ENCODE data around the gene HHEX. TPM values are rescaled to one million over a fixed set of nuclear protein-coding genes. Genes with fewer than 3 reads are reported as not detected.

HHEX gene
- polyA plus RNA-seq, 2 of the 4 experiments (the other 2 are of a cell fraction) = 18.1 to 28.1 TPM

DNA sequence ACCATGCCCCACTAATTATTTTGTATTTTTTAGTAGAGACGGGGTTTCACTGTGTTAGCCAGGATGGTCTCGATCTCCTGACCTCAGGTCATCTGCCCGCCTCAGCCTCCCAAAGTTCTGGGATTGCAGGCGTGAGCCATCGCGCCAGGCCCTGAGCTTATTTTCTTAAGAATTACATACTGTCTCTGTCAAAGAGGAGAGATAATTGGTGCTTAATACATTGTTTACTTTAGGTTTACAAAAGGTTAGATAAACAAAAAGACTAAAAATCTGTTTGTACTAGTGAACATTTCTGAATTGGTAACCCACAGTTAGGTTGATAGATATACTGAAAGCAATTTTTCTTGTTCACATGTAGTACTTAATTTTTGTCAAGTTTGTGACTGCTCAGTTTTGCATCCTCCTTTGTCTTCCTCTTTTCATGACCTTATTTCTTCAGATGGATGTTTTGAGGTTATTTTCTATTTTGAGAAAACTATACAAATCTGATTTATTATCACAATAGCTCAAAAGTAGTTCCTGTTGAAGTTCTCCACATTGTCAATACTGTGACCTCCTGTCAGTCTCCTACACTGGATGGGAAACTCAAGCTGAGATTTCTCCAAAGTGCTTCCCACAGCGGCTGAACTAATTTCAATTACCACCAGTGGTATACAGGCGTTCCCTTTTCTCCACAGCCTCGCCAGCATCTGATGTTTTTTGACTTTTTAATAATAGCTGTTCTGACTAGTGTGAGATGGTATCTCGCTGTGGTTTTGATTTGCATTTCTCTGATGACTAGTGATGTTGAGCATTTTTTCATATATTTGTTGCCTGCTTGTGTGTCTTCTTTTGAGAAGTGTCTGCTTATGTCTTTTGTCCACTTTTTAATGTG is 22.5 kb downstream of the HHEX start:
- Histone ChIP-seq H3K4me1 (peaks cover 10% of the 10 kb centered on the region), H3K4me3 (no peak overlapping the region), H3K27ac (no peak overlapping the region), H3K9me3 (peaks cover 10% of the 10 kb centered on the region; the same call in 2 of the 3 replicates), H3K4me2 (peak overlapping the region; percentile 25; the same call in 1 of the 3 replicates)
- ChIA-PET POLR2A (no interaction called here), CTCF (no interaction called here)
- DNase-seq (ENCODE audit: low read depth in 1 of 2, low spot score in 1 of 2) (no peak), ATAC-seq (0 out of 6 replicates have a peak, but pooled peaks of 1 of the 2 experiments have one; percentile 25), FAIRE-seq (no peak)
- TF ChIP-seq NPAS2 (CRISPR knock-in tag; IDR thresholded peaks at IDR 0.05; ENCODE audit: borderline replicate concordance) (no peak), BCL3 (IDR thresholded peaks at IDR 0.05) (no peak), SMC3 (IDR thresholded peaks at IDR 0.05) (no peak), HEYL (CRISPR knock-in tag; IDR thresholded peaks at IDR 0.05) (no peak), EP300 (IDR thresholded peaks at IDR 0.05) (no peak), HOXB13 (CRISPR knock-in tag; IDR thresholded peaks at IDR 0.05; ENCODE audit: low read depth) (no peak), RARB (CRISPR knock-in tag; IDR thresholded peaks at IDR 0.05) (no peak), HMGXB4 (CRISPR knock-in tag; IDR thresholded peaks at IDR 0.05; ENCODE audit: borderline replicate concordance) (no peak), EHF (CRISPR knock-in tag; IDR thresholded peaks at IDR 0.05) (no peak), ZNF302 (CRISPR knock-in tag; IDR thresholded peaks at IDR 0.05) (no peak), EHMT2 (IDR thresholded peaks at IDR 0.05; ENCODE audit: low read depth) (no peak)
- TF ChIP-seq, protein P1, sequence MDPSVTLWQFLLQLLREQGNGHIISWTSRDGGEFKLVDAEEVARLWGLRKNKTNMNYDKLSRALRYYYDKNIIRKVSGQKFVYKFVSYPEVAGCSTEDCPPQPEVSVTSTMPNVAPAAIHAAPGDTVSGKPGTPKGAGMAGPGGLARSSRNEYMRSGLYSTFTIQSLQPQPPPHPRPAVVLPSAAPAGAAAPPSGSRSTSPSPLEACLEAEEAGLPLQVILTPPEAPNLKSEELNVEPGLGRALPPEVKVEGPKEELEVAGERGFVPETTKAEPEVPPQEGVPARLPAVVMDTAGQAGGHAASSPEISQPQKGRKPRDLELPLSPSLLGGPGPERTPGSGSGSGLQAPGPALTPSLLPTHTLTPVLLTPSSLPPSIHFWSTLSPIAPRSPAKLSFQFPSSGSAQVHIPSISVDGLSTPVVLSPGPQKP (IDR thresholded peaks at IDR 0.05; ENCODE audit: low read depth, low read length) = no peak
- 79% methylated on average over 10 of the region's 10 CpGs for WGBS (ENCODE audit: missing lambda C conversion rate)

- POLR2A ChIA-PET = no interaction called here
- WGBS (ENCODE audit: missing lambda C conversion rate) = 63% methylated on average over 4 of the region's 7 CpGs
- FAIRE-seq = no peak
Measured at GRCh38 chr10:92714152-92714845, 24.5 kb downstream of the HHEX start.

More at GRCh38 chr10:92714152-92714845, 24.5 kb downstream of the HHEX start:
- CTCF ChIA-PET = interaction anchor here (0.6 to 1.1 kb wide), 3 partner anchors 11 to 128 kb away, joined by 3 read pairs; no protein-coding TSS in a partner anchor
- DNase-seq (ENCODE audit: low read depth in 1 of 2, low spot score in 1 of 2) (no peak), ATAC-seq (no peak)
- Histone ChIP-seq H3K4me1 (peaks cover 10% of the 10 kb centered on the region), H3K27ac (no peak overlapping the region), H3K9me3 (peaks cover 10% of the 10 kb centered on the region; the same call in 2 of the 3 replicates), H3K4me3 (no peak overlapping the region), H3K4me2 (no peak overlapping the region)
- TF ChIP-seq CBX2 (IDR thresholded peaks at IDR 0.05; ENCODE audit: borderline replicate concordance, low read depth) (no peak), ZFP36 (IDR thresholded peaks at IDR 0.05; ENCODE audit: borderline replicate concordance, partially characterized antibody) (no peak), CBX8 (IDR thresholded peaks at IDR 0.05) (no peak), HOXA7 (CRISPR knock-in tag; IDR thresholded peaks at IDR 0.05) (no peak), CTCF (IDR thresholded peaks at IDR 0.05) (no peak), CHD4 (IDR thresholded peaks at IDR 0.05; ENCODE audit: borderline replicate concordance) (no peak), ZNF302 (CRISPR knock-in tag; IDR thresholded peaks at IDR 0.05) (no peak), FOXS1 (CRISPR knock-in tag; IDR thresholded peaks at IDR 0.05) (no peak), FOSL2 (IDR thresholded peaks at IDR 0.05) (no peak), FOSL2 (CRISPR knock-in tag; IDR thresholded peaks at IDR 0.05) (no peak), KDM1A (IDR thresholded peaks at IDR 0.05; ENCODE audit: low read depth) (no peak), RNF2 (IDR thresholded peaks at IDR 0.05; ENCODE audit: borderline replicate concordance, low read depth) (no peak), HEYL (CRISPR knock-in tag; IDR thresholded peaks at IDR 0.05) (no peak)
- TF ChIP-seq, protein P2, sequence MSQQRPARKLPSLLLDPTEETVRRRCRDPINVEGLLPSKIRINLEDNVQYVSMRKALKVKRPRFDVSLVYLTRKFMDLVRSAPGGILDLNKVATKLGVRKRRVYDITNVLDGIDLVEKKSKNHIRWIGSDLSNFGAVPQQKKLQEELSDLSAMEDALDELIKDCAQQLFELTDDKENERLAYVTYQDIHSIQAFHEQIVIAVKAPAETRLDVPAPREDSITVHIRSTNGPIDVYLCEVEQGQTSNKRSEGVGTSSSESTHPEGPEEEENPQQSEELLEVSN (IDR thresholded peaks at IDR 0.05; ENCODE audit: borderline replicate concordance, low read depth) = no peak
- TF ChIP-seq, protein P1 (IDR thresholded peaks at IDR 0.05; ENCODE audit: low read depth, low read length) = no peak
